ENCODE measurements around the gene NSF.

- no peak for TF ChIP-seq CTCF (IDR thresholded peaks at IDR 0.05)
- TF ChIP-seq POLR2A (IDR thresholded peaks at IDR 0.05) = no peak
Observed at GRCh38 chr17:46772475-46773220, 182.2 kb downstream of the NSF start.

All from Peyer's patch (tissue), 4 donors.